Activated CD8-positive, alpha-beta T cell treated with anti-CD3 and anti-CD28 coated beads, Interleukin-2, amount 10 ng/mL, durations not matched to agents 7 days and 5 days (primary cell): Measurements from ENCODE around the gene CRYBB1. TPM values are rescaled to one million over a fixed set of nuclear protein-coding genes. Genes with fewer than 3 reads are reported as not detected.

Source experiments
- ATAC-seq: fragments of 150-1000 bp; cut with Tn5 transposase; one replicate; pipeline ENCODE4 v1.10.0; 2021; ENCODE audit warnings: moderate library complexity
- CTCF ChIA-PET: fragments of 350-600 bp; sonication (Branson Sonifier 250); formaldehyde crosslinking; loops from one replicate; lab custom pipeline; 2021; ENCODE audit warnings: antibody characterized with exemption; lab: Charles Lee
- POLR2A ChIA-PET: fragments of 350-600 bp; sonication (Branson Sonifier 250); formaldehyde crosslinking; loops from one replicate; lab custom pipeline; 2021; ENCODE audit warnings: antibody characterized with exemption; lab: Charles Lee
- DNase-seq: peaks from one replicate; pipeline ENCODE4 v3.0.0-alpha.2; 2020
- H3K27ac Mint-ChIP-seq: one replicate; pipeline ENCODE4 v1.8.0; 2021; ENCODE audit warnings: mild to moderate bottlenecking, mixed read lengths
- H3K27me3 Mint-ChIP-seq: one replicate; pipeline ENCODE4 v1.8.0; 2021; ENCODE audit warnings: low read depth, mixed read lengths
- H3K36me3 Mint-ChIP-seq: one replicate; pipeline ENCODE4 v1.8.0; 2021; ENCODE audit warnings: low read depth, mixed read lengths
- H3K4me1 Mint-ChIP-seq: one replicate; pipeline ENCODE4 v1.8.0; 2021; ENCODE audit warnings: low read depth, mixed read lengths
- H3K4me3 Mint-ChIP-seq: one replicate; pipeline ENCODE4 v1.8.0; 2021; ENCODE audit warnings: mild to moderate bottlenecking, mixed read lengths
- H3K9me3 Mint-ChIP-seq: one replicate; pipeline ENCODE4 v1.8.0; 2022; ENCODE audit warnings: mixed read lengths; ENCODE audit not compliant: insufficient read depth
- total RNA-seq, 2 experiments: library from RNA; stranded (reverse); gene quantifications; one replicate each; pipeline ENCODE4 v1.2.3, GENCODE V29; 2021

The CRYBB1 gene
- total RNA-seq, 2 experiments from 2014 or later: not detected

GRCh38 chr22:26587991-26588613, 29.7 kb downstream of the CRYBB1 start:
- Mint-ChIP-seq H3K36me3 (peaks cover 31% of the 10 kb centered on the region), H3K4me3 (peak overlapping the region; percentile 89), H3K27ac (peak overlapping the region; percentile 70), H3K9me3 (no peaks in the 10 kb centered on the region), H3K4me1 (peaks cover 79% of the 10 kb centered on the region), H3K27me3 (no peaks in the 10 kb centered on the region)
- CTCF ChIA-PET: interaction anchor here (1.0 kb wide), 1 partner anchor 85 kb away, joined by 4 read pairs; no protein-coding TSS in a partner anchor
- DNase-seq (no peak), ATAC-seq (no peak)
- POLR2A ChIA-PET: interaction anchor here (1.2 to 2.5 kb wide), 2 partner anchors 9 to 10 kb away, joined by 4 to 8 read pairs; no protein-coding TSS in a partner anchor

- Mint-ChIP-seq H3K36me3 (peaks cover 41% of the 10 kb centered on the region), H3K4me3 (peak overlapping the region; percentile 74), H3K4me1 (peaks cover 78% of the 10 kb centered on the region), H3K9me3 (no peaks in the 10 kb centered on the region), H3K27ac (peak overlapping the region; percentile 86), H3K27me3 (no peaks in the 10 kb centered on the region)
- ChIA-PET POLR2A (interaction anchor here (1.2 kb wide), 1 partner anchor 9 kb away, joined by 4 read pairs; no protein-coding TSS in a partner anchor), CTCF (interaction anchor here (0.6 kb wide), 1 partner anchor 13 kb away, joined by 3 read pairs; no protein-coding TSS in a partner anchor)
- ATAC-seq (peak; percentile 16), DNase-seq (peak; percentile 58)
Measured at GRCh38 chr22:26586556-26587325, 31.1 kb downstream of the CRYBB1 start.

- peaks cover 53% of the 10 kb centered on the region for H3K36me3 Mint-ChIP-seq
- ChIA-PET CTCF (interaction anchor here (0.8 to 1.0 kb wide), 2 partner anchors 62 to 82 kb away, joined by 3 to 4 read pairs; no protein-coding TSS in a partner anchor), POLR2A (interaction anchor here (0.6 to 1.4 kb wide), 3 partner anchors 9 to 62 kb away, joined by 3 to 4 read pairs (median 4); no protein-coding TSS in a partner anchor)
- peaks cover 81% of the 10 kb centered on the region for H3K4me1 Mint-ChIP-seq
- no peak for ATAC-seq
- no peaks in the 10 kb centered on the region for H3K27me3 Mint-ChIP-seq
- DNase-seq: peak; percentile 44
- peak overlapping the region; percentile 79 for H3K27ac Mint-ChIP-seq
- H3K4me3 Mint-ChIP-seq: peak overlapping the region; percentile 58
- H3K9me3 Mint-ChIP-seq: no peaks in the 10 kb centered on the region
Measured at GRCh38 chr22:26585104-26585790, 32.6 kb downstream of the CRYBB1 start.

- POLR2A ChIA-PET: interaction anchor here (0.8 to 1.4 kb wide), 3 partner anchors 12 to 134 kb away, joined by 3 to 4 read pairs (median 3); partner anchors contain the start of genes HPS4 and SRRD
- DNase-seq (no peak), ATAC-seq (no peak)
- peaks cover 90% of the 10 kb centered on the region for H3K4me1 Mint-ChIP-seq
- peak overlapping the region; percentile 45 for H3K27ac Mint-ChIP-seq
- peaks cover 61% of the 10 kb centered on the region for H3K36me3 Mint-ChIP-seq
- CTCF ChIA-PET: interaction anchor here (0.6 to 1.0 kb wide), 4 partner anchors 8 to 883 kb away, joined by 3 to 5 read pairs (median 4); no protein-coding TSS in a partner anchor
- H3K9me3 Mint-ChIP-seq: no peaks in the 10 kb centered on the region
- no peaks in the 10 kb centered on the region for H3K27me3 Mint-ChIP-seq
- no peak overlapping the region for H3K4me3 Mint-ChIP-seq
Measured at GRCh38 chr22:26584010-26584409, 33.8 kb downstream of the CRYBB1 start.

GRCh38 chr22:26581633-26582168, 36.1 kb downstream of the CRYBB1 start:
- Mint-ChIP-seq H3K4me3 (no peak overlapping the region), H3K4me1 (peaks cover 87% of the 10 kb centered on the region)

GRCh38 chr22:26581026-26581425, 36.8 kb downstream of the CRYBB1 start:
- H3K36me3 Mint-ChIP-seq: peaks cover 62% of the 10 kb centered on the region
- H3K9me3 Mint-ChIP-seq: no peaks in the 10 kb centered on the region
- ATAC-seq: no peak
- no peaks in the 10 kb centered on the region for H3K27me3 Mint-ChIP-seq
- ChIA-PET POLR2A (no interaction called here), CTCF (interaction anchor here (1.0 to 1.5 kb wide), 2 partner anchors 62 to 78 kb away, joined by 4 read pairs; no protein-coding TSS in a partner anchor)
- H3K27ac Mint-ChIP-seq: peak overlapping the region; percentile 97
- DNase-seq: no peak
- peak overlapping the region; percentile 9 for H3K4me3 Mint-ChIP-seq
- peaks cover 86% of the 10 kb centered on the region for H3K4me1 Mint-ChIP-seq

More at GRCh38 chr22:26581633-26582168, 36.1 kb downstream of the CRYBB1 start:
- no peak for DNase-seq
- Mint-ChIP-seq H3K27me3 (no peaks in the 10 kb centered on the region), H3K27ac (peak overlapping the region; percentile 97), H3K9me3 (no peaks in the 10 kb centered on the region), H3K36me3 (peaks cover 62% of the 10 kb centered on the region)
- no peak for ATAC-seq
- ChIA-PET POLR2A (interaction anchor here (0.8 kb wide), 1 partner anchor 73 kb away, joined by 4 read pairs; no protein-coding TSS in a partner anchor), CTCF (interaction anchor here (0.6 to 1.5 kb wide), 3 partner anchors 20 to 79 kb away, joined by 4 read pairs; no protein-coding TSS in a partner anchor)

GRCh38 chr22:26580240-26580962, 37.4 kb downstream of the CRYBB1 start:
- CTCF ChIA-PET: interaction anchor here (0.5 to 2.0 kb wide), 4 partner anchors 14 to 1306 kb away, joined by 3 to 5 read pairs (median 4); no protein-coding TSS in a partner anchor
- Mint-ChIP-seq H3K36me3 (peaks cover 62% of the 10 kb centered on the region), H3K9me3 (no peaks in the 10 kb centered on the region), H3K27me3 (no peaks in the 10 kb centered on the region), H3K4me3 (peak overlapping the region; percentile 76), H3K27ac (peak overlapping the region; percentile 97), H3K4me1 (peaks cover 81% of the 10 kb centered on the region)
- no peak for ATAC-seq
- DNase-seq: no peak
- POLR2A ChIA-PET: interaction anchor here (1.4 to 2.1 kb wide), 2 partner anchors 9 to 12 kb away, joined by 7 to 8 read pairs; partner anchors contain the start of gene TPST2

- ATAC-seq (peak; percentile 98), DNase-seq (peak; percentile 87)
- H3K4me1 Mint-ChIP-seq: peaks cover 81% of the 10 kb centered on the region
- peaks cover 64% of the 10 kb centered on the region for H3K36me3 Mint-ChIP-seq
- H3K9me3 Mint-ChIP-seq: no peaks in the 10 kb centered on the region
- H3K4me3 Mint-ChIP-seq: peak overlapping the region; percentile 76
- ChIA-PET POLR2A (interaction anchor here (0.9 to 2.1 kb wide), 5 partner anchors 9 to 96 kb away, joined by 3 to 8 read pairs (median 3); partner anchors contain the start of genes HPS4, SRRD and TPST2), CTCF (interaction anchor here (1.1 to 2.0 kb wide), 4 partner anchors 15 to 77 kb away, joined by 3 to 5 read pairs (median 3); no protein-coding TSS in a partner anchor)
- peak overlapping the region; percentile 97 for H3K27ac Mint-ChIP-seq
- H3K27me3 Mint-ChIP-seq: no peaks in the 10 kb centered on the region
Measured at GRCh38 chr22:26579331-26579886, 38.4 kb downstream of the CRYBB1 start.

GRCh38 chr22:26577081-26577480, 40.7 kb downstream of the CRYBB1 start:
- peaks cover 85% of the 10 kb centered on the region for H3K4me1 Mint-ChIP-seq
- ChIA-PET CTCF (interaction anchor here (1.3 kb wide), 1 partner anchor 74 kb away, joined by 6 read pairs; no protein-coding TSS in a partner anchor), POLR2A (interaction anchor here (1.0 kb wide), 1 partner anchor 33 kb away, joined by 4 read pairs; no protein-coding TSS in a partner anchor)

More at GRCh38 chr22:26577081-26577480, 40.7 kb downstream of the CRYBB1 start:
- no peak for ATAC-seq
- Mint-ChIP-seq H3K27ac (no peak overlapping the region), H3K4me3 (no peak overlapping the region), H3K9me3 (no peaks in the 10 kb centered on the region), H3K36me3 (peaks cover 71% of the 10 kb centered on the region), H3K27me3 (no peaks in the 10 kb centered on the region)
- no peak for DNase-seq
